GM18511 (cell line): ENCODE results near the gene PXMP2.

Experiments used
- ATAC-seq: cut with Tn5 transposase; IDR thresholded peaks from one replicate; pipeline ENCODE4 v1.9.1; 2021; ENCODE audit warnings: mild to moderate bottlenecking, moderate library complexity; ENCODE audit not compliant: unreplicated experiment

Gene PXMP2

DNA sequence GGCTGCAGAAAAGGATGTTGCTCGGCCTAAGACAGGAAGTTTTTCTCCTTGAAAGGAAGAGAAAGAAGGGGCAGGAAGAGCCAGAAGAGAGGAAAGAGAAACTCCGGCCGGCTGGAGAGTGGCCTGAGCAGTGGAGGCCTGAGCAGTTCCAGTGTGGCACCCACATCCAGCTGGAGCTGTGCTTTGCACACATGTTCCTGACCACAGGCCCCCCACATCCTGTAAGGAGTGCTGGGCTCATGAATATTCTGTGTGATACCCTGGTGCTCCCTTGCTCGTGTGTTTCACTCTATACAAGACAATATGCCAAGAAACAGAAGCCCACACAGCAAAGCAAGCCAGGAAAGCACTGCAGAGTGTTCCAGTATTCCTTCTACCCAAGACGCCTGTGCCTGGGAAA, 27.3 kb upstream of the PXMP2 start:
- ATAC-seq, result no peak

DNA sequence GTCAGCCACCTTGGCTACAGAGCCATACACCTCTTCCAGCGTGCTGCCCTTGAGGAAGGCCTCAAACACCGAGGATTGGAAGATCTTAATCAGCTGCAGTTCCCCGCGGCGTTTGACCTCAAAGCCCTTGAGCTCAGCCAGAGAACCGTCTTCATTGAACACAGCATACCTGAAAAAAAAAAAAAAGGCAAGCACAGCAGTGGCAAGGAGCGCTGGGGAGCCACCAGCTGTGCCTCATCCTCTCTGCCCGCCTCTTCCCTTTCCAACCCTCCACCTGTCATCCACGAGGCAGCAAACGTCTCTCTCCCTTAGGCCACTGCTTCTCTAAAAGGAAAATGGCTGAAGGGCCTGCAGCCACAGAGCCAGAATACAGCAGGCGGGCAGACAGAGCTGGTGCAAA, 26.4 kb upstream of the PXMP2 start:
- ATAC-seq, result no peak

DNA sequence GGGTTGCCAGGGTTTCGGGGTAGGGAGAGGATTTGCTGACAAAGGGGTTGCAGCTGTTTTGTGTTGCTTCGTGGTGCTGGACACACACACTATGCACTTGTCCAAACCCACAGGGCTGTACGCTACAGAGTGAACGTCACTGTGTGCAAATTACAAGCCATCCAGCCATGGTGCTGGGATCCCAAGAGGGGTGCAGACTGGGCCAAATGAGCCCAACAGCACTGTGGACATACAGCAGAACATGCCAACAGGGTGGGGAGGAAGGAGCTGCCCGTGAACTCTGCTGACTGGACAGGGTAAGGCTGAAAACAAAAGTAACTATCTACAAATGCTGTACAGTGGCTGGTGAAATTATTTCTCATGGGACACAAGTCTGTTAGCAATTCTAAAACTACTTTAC, 25.4 kb upstream of the PXMP2 start:
- ATAC-seq, result no peak

DNA sequence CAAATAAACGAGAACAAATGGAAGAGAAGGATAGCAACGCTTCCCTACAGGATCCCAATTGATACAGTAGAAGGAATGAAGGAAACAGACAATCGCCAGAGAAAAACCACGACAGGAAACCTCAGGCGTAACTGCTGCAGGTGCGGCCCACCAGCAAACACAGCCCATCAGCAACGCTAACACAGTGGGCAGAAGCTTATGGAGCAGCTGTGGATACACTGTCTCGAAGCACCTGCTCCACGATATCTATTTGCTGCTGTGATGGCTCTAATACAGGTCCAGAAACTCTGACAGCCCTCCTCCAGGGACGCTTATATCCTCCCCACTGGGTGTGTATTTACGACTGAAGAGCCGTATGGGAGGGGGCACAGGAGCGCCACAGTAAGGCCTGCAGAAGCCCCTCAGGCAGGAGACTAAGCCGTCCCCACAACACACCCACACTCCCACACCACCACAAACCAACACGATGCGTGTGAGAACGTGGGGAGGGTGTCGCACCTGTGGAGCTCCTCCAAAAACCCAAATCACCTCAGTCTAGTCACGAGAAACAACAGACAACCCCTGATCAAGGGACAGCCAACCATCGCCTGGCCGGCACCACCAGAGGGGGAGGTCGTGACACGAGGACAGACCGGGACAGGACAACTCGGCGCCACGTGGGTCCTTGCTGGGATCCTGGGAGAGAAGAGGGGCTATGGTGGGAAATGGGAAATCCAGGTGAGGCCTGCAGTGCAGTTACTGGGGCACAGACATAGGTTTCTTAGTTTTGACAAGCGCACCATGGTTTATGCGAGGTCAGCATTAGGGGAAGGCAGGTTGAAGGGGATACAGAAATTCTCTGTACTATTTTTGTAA, 24.3 kb upstream of the PXMP2 start:
- ATAC-seq, result no peak

DNA sequence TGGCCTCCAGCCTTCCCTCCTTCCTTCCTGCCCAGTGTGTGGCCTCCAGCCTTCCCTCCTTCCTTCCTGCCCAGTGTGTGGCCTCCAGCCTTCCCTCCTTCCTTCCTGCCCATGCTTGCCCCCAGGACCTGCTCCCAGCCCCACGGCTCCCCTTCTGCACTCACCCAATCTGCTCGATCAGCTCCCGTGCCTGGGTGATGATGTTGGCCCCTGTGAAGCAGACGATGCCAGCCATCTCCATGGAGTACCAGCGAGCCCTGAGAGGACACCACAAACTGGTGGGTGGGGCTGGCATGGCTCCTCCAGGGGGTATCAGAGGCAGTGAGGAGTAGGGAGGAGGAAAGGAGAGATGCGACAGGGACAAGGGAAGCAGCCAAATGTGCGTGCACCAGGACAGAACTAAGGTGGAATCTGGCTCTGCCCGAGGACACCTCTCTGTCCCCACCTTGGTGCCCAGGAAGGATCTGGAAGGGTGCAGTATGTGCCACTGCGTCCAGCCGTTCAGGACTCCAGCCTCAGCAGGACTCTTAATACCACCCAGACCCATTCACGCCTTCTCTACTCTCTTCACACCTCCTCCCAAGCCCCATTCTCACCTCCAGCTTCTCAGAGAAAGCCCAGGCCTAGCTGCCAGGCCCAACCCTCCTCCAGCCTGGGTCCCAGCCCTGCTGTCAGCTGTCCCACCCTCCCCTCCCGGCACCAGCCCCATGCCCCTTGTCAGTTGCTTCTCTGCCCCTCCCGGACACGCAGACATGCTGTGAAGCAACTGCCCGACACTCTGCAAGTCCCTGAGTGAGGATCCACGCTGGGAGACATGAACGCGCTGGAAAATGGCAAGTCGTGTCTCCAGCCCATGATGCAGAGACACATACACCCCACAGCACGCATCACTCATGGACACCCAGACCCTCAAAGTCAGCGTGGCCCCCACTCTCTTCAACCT, 22.9 kb upstream of the PXMP2 start:
- ATAC-seq, result no peak

DNA sequence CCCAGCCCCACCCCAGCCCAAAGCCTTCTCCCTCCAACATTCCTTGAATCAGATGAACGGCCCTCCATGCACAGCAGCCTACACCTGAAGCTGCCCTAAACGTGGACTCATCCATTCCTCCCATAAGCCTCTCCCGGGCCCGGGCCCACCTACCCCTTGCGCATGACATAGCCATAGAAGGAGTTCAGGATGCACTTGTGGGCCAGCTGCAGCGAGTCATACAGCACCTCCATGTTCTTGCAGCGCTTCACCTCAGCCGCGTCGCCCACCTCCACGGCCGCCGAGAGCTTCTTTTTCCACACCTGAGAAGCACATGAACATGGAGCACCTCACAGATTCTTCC, 22.3 kb upstream of the PXMP2 start:
- ATAC-seq, result no peak

DNA sequence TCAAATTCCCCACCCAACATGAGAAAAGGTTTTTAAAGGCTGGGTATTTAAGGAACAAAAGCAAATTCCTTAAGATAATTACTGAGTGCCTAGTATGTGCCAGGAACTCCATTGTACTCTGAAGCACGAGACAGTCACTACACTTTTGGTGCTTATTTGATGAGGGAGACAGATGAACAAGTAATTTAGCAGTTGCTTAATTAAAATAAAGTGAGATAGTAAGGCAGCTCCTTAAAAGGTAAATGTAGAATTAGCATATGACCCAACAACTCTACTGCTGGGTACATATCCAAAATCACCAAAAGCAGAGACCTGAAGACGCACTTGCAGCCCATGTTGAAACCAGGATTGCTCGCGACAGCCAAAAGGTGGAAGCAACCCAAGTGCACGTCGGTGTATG, 21.6 kb upstream of the PXMP2 start:
- ATAC-seq, result no peak

DNA sequence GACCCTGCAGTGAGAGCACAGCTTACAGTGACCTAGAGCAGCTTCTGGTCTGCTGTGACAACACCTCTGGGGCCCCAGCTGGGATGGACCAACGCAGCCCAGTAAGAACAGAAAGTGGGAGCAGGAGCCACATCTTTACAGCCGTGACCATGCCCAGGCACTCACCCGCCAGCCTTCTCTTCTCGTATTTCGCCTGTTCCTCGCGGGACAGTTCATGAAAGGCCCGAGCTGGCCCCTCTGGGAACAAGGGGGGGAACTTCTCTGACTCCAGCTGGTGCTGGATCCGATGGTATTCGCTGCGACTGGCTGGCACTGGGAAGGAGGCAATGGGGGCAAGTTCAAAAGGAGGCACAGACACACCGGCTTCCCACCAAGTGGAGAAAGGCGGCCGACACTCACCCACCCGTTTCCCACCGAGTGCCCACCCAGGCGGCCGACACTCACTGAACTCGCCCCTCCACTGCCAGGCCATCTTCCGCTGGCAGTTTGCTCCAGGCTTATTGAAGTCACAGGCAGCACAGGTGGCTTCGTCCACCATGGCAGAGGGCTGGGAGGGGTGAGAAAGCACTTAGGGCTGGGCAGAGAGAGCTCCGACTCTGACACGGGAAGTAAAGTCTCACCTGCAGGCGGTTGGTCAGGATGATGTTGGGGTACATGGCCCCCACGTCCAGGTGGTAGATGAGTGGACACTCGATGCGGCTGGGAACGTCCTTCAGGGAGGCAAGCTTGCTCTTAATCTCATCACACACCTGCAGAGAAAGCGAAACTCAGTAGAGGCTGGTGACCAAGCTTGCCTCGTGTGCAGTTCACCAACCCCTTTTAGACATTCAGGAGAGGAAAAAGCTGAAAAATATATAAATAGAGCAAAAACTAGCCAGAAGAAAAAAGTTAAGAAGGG, 18.9 kb upstream of the PXMP2 start:
- no peak for ATAC-seq

DNA sequence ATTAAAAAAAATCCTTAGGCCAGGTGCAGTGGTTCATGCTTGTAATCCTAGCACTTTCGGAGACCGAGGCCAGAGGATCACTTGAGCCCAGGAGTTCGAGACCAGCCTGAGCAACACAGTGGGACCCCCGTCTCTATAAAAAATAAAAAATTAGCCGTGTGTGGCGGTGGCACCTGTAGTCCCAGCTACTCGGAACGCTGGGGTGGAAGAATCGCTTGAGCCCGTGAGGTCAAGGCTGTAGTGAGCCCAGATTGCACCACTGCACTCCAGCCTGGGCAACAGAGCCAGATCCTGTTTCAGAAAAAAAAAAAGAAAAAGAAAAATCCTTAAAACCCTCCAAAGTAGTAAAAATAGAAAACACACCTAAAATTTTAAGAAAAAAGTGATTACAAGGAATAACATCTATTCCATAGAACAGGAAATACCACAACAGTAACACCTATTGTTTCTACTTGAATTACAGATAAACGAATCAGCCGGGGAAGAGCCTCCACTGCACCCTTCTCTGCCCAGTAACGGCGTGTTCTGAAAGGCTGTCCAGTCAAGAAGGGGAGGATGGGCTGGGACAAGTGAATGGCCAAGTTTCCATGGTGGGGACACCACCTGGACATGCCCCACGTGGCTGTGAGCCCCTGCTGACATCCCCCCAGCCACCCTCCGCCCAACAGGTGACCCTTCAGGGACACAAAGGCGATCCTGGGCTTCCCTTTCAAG, 18.1 kb upstream of the PXMP2 start:
- no peak for ATAC-seq

DNA sequence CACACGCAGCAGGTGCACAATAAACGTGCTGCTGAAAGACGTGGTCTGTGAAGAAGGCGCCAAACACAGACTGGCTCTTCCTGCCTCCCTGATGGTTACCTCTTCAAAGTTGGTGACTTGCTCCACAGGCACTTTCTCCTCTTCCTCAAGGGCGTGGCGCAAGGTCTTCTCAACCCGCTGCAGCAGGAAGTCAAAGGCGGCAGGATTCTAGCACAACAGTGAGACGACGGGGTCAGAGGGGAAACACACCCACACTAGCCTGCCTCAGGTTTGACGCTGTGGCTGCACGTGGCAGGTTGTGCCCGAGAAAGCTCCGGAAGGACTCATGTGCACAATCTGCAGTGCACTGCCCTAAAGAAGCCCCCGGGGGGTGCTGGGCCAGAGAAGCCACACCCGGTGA, 15.3 kb upstream of the PXMP2 start:
- no peak for ATAC-seq

DNA sequence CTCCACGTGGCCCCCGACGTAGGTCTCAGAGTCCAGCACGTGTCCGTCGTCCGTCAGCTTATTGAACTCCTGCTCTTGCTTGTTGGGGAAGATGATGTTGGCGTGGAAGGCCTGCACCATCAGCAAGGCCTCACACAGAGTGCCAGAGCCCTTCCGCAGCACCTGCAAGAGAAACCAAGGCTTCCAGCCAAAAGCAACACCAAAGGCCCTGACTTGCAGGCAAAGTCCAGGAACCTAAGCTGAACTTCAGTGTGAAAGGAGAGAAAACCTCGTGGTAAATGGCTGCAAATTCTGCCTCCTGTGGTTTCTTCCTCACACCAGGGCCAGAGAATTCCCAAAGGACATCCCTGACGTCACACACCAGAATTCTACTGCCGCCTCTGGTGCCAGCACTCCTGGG, 14.7 kb upstream of the PXMP2 start:
- no peak for ATAC-seq

DNA sequence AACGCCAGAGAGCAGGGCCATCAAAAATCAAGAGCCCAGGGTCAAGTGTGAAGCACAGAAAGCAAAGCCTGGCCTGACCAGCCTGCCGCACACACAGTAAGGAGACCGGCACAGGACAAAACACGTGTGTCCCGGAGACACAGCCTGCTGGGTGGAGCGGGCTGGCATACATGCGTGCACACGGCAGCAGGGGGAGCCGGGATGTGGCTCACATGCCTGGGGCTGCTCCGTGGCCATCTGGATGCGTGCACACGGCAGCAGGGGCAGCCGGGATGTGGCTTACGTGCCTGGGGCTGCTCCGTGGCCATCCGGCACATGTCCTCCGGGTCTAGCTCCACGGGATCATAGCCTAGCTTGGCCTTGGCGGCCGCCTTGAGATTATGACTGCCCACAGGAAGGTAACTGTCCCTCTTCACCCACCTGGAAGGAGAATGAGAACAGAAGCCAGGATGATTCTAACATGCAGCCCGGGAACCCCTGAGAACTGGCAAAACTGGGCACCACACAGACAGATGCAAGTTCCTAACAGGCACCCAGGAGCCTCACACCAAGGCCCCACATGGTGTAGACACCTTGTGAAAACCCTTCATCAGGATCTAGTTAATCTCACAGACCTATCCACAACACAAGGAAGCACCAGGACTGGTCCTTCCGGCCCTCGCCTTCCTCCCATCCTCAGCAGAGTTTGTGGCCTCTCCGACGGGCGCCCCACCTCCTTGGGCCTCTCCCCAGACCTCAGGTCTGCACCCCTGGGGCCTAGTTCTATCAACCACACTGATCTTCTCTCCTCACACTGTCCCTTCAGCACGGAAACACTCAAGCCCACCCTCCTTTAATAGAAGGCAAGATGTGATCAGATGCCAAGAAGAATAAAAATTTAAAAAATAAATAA, 13.9 kb upstream of the PXMP2 start:
- no peak for ATAC-seq

DNA sequence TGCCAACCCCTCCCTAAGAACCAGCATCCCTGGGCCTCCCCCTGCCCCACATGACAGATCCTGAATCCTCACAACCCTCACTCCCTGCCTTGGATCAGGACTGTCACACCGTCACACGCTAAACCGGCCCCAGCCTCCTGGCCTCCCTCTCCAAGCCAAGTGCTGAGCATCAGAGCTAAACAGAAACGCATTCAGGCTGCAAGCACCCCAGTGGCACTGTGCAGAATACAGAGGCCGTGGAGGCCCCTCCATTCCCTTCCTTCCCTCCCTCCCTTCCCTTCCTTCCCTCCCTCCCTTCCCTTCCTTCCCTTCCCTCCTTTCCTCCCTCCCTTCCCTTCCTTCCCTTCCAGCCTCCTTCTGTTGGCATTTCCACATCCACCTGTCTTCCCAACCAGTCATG, 12.8 kb upstream of the PXMP2 start:
- ATAC-seq, result no peak

DNA sequence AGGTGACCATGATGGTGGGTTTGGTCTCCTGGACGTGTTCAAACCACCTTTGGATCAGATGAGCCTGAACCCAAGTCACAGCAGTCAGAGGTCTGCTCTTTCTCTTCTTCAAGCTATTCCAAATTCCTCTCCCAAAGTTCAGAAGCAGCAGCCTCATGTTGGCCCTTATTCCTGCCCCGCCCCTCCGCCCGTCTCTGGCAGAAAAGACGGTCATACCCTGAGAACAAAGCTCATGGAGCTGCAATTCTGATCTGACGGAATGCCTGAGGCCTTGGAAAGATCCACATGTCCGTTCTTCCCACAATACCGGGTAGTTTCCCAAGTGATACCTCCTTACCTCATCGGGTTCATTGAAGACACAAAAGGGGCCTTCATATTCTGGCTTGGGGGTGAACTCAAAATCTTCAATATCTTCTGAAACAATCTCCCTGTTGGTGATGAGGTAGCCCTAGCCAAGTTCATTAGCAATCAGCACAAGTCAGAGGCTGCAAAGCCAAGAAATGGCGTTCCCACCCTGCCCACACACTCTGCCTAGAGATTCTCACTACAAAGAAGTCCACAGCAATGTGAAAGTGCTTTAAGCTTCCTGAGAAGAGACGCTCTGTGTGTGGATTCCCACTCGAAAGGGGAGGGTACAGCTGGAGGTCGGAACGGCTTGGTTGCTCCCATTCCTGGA, 11.5 kb upstream of the PXMP2 start:
- no peak for ATAC-seq

DNA sequence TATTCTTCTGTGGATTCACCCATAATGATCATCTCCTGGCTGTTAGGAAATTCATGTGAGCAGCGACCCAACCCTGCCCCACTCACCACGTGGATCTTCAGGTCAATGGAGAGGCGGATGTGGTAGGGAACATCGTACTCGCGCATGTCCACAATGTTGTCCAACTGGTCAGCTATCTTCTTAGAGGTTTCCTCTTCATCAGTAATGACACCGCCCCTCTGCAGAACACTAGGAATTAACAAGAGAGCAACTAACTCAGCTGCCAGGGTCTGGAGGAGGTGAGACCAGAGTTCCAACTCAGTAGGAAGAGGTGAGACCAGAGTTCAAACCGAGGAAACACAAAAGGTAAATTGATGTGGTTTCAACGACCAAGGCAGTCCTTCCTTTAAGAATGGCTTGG, 9.9 kb upstream of the PXMP2 start:
- no peak for ATAC-seq

DNA sequence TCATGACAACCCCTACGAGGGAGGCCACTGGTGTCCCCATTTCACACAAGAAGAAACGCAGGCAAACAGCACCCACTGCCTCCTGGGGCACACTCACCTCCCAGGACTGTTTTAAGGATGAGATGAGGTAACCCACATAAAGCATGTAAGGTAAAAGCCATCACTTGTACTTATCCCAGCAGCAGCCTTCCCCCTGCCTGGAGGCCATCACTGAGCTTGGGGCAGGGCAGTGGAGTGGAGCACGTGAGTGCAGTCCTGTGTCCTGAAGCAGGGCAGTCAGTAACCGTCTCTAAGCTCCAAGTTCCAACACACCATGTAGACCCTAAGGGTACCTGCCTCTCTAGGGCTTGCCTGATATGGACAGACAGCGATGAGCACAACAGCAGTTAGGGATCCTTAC, 2.0 kb upstream of the PXMP2 start:
- ATAC-seq, result no peak

DNA sequence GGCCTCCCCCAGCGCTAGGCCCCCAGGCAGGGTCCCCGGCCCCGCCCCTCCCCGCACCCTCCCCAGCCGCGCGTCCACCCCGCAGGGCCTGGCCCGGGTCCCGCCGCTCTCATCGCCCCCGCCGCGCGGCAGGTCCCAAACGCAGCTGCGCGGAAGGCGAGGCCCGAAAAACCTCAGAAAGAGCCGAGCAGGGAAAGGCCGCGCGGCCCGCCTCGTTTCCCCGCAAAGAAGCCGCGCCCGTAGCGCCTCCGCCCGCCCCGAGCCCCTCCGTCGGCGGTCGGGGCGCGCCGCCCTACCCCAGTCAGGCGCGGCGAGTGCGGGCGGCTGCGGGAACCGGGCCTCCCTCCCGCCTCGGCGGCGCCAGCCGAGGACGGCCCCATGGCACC, 569 bp upstream of the PXMP2 start:
- peak; percentile 49 for ATAC-seq

DNA sequence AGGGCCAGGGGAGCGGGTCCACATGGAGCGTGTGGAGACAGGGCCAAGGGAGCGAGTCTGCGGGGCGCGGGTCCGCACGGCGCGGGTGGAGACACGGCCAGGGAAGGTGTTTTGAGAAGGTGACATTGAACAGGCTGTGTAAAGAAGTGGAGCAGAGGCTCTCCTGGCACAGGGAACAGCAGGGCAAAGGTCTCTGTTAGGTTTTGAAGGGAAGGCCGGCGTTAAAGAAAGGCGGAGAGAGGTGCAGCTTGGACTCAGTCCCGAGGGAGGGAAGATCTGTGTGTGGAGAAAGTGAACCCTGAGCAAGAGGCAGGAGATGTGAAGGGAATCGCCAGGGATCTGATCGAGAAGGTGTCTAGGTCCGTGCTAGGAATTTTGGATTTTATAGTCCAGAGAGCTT, 1.8 kb downstream of the PXMP2 start:
- no peak for ATAC-seq

DNA sequence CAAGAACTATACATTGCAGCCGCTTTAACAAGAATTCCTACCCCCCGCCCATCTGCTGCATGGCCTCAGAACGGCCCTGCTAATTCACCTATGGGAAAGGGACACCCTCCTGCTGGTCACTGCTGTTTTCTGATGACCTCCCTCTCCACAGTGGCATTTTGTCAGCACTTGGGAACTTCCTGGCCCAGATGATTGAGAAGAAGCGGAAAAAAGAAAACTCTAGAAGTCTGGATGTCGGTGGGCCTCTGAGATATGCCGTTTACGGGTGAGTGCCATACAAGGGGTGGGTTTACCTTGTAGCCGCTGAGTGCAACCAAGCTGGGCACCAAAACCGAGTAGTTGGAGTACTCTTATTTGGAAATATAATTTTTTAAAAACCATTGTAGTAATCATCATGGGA, 2.7 kb downstream of the PXMP2 start:
- no peak for ATAC-seq
